ENCODE results near the gene ZC3H10.
"Not testable (repeated sequence)": the region's sequence is repeated elsewhere in the genome, so short reads cannot be mapped to it uniquely, and the experiment has no call there.

ZC3H10 gene, protein sequence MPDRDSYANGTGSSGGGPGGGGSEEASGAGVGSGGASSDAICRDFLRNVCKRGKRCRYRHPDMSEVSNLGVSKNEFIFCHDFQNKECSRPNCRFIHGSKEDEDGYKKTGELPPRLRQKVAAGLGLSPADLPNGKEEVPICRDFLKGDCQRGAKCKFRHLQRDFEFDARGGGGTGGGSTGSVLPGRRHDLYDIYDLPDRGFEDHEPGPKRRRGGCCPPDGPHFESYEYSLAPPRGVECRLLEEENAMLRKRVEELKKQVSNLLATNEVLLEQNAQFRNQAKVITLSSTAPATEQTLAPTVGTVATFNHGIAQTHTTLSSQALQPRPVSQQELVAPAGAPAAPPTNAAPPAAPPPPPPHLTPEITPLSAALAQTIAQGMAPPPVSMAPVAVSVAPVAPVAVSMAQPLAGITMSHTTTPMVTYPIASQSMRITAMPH

DNA sequence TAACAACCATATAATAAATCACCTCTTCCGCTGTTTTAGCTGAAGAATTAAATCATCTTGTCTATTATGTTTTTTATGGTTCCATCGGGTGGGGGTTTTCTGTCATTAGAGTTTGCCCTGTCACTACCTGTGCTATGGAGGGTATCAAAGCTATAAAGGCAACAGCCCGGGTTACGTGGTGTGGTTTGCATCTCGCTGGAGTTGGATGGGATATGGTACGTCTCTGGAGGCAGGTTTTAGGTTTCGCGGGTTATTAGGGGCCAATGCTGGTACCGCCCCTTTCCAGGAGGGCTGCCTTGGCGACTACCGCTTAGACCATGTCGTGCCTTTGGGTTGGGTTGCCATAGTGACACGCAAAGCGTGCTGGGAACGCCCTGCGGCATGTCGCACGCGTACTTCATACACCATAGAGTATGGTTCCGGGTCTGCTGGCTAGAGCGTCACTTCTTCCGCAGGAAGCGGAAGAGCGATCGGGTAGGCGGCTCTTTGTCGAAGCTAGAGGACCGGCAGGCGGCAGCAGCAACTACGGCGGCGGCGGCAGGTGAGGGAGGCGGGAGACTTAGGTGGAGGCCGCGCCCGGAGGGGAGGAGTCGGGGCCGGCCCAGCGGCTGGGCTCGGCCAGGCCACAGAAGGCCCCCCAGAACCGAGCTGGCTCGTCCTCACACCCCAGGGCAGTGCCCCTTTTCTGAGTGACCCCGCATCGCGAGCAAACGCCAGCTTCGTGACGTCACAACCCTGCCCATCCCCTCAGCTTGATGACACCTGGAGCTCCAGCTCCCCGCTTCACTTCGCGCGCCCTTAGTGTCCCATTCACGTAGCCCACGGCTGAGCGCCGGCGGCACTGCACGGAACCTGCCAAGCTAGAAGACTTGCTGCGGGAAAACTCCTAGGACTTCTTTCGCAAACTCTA, at the start of gene ZC3H10:
Gene ZC3H10 (plus strand): TSS at position 489 of the 910 bp plus-strand sequence. CDS start 2,297 bp downstream, outside the sequence.
- peak; percentile 93 for ATAC-seq
- peak within 1 kb of the TSS; percentile 97 to 100 for H3K27ac Mint-ChIP-seq
- peak within 1 kb of the TSS; percentile 93 to 98 for H3K4me3 Mint-ChIP-seq
- DNase-seq: peak; percentile 97 to 99
- H3K4me1 Mint-ChIP-seq: peaks cover 45% of the 10 kb centered on the region
- H3K9me3 Mint-ChIP-seq: no peaks in the 10 kb centered on the region
- no peaks in the 10 kb centered on the region for H3K27me3 Mint-ChIP-seq

- no peak for DNase-seq
- H3K4me3 Mint-ChIP-seq: no peak overlapping the region
- peaks cover 7% of the 10 kb centered on the region for H3K4me1 Mint-ChIP-seq
- H3K9me3 Mint-ChIP-seq: no peaks in the 10 kb centered on the region
- no peak overlapping the region for H3K27ac Mint-ChIP-seq
- no peaks in the 10 kb centered on the region for H3K27me3 Mint-ChIP-seq
- no peak for ATAC-seq
Measured at GRCh38 chr12:56071648-56072047, 46.4 kb upstream of the ZC3H10 start.

DNA sequence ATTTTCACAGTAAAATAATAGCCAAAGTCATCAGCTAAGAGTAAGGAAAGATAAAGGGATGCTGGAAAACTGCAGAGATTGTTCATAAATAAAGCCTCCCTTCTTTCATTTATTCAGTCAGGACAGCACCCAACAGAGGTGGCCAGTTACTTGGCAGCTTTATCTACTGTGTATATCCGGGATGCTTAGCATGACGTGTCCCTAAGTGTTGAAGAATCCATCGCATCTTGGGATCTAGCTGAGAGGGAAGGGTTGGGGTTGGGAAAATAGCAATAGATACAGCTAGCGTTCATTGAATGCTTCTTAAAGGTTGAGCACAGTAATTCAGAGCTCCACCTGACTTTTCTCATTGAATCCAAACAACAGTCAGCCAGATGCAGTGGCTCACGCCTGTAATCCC, 43.7 kb upstream of the ZC3H10 start:
- no peak overlapping the region for H3K27ac Mint-ChIP-seq
- H3K27me3 Mint-ChIP-seq: no peaks in the 10 kb centered on the region
- peaks cover 6% of the 10 kb centered on the region for H3K4me1 Mint-ChIP-seq
- ATAC-seq (no peak), DNase-seq (no peak)
- no peaks in the 10 kb centered on the region for H3K9me3 Mint-ChIP-seq
- no peak overlapping the region for H3K4me3 Mint-ChIP-seq

DNA sequence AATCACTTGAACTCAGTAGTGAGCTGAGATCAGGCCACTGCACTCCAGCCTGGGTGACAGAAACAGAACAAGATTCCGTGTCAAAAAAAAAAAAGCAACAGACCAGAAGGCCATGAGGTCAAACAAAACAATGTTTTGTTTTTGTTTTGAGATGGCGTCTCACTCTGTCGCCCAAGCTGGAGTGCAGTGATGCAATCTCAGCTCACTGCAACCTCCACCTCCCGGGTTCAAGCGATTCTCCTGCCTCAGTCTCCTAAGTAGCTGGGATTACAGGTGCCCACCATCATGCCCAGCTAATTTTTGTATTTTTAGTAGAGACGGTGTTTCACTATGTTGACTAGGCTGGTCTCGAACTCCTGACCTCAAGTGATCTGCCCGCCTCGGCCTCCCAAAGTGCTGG, 40.1 kb upstream of the ZC3H10 start:
- not testable (repeated sequence) for DNase-seq, H3K9me3 Mint-ChIP-seq, ATAC-seq, H3K4me3 Mint-ChIP-seq
- H3K27me3 Mint-ChIP-seq: peaks cover 25% of the 10 kb centered on the region
- peaks cover 26% of the 10 kb centered on the region for H3K4me1 Mint-ChIP-seq
- H3K27ac Mint-ChIP-seq: peak overlapping the region in 1 of 2 donors; percentile 27

DNA sequence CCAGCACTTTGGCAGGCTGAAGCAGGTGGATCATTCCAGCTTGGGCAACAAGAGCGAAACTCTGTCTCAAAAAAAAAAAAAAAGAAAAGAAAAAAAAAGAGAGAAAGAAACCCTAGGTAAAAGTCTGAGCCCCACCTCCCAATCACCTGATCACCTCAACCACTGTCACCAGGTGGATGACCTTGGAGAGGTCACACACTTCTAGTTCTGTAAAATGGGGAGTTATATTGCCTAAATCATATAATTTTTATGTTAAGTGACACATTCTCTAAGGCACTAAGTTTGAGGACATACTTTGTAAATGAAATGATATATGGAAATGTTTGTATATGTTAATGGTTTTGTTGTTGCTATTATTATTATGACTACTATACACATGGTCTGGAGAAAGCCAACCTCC, 39.6 kb upstream of the ZC3H10 start:
- no peak for DNase-seq
- peaks cover 26% of the 10 kb centered on the region for H3K4me1 Mint-ChIP-seq
- no peak for ATAC-seq
- H3K9me3 Mint-ChIP-seq: no peaks in the 10 kb centered on the region
- H3K4me3 Mint-ChIP-seq: peak overlapping the region; percentile 85 to 91
- no peak overlapping the region for H3K27ac Mint-ChIP-seq
- peaks cover 25% of the 10 kb centered on the region for H3K27me3 Mint-ChIP-seq

DNA sequence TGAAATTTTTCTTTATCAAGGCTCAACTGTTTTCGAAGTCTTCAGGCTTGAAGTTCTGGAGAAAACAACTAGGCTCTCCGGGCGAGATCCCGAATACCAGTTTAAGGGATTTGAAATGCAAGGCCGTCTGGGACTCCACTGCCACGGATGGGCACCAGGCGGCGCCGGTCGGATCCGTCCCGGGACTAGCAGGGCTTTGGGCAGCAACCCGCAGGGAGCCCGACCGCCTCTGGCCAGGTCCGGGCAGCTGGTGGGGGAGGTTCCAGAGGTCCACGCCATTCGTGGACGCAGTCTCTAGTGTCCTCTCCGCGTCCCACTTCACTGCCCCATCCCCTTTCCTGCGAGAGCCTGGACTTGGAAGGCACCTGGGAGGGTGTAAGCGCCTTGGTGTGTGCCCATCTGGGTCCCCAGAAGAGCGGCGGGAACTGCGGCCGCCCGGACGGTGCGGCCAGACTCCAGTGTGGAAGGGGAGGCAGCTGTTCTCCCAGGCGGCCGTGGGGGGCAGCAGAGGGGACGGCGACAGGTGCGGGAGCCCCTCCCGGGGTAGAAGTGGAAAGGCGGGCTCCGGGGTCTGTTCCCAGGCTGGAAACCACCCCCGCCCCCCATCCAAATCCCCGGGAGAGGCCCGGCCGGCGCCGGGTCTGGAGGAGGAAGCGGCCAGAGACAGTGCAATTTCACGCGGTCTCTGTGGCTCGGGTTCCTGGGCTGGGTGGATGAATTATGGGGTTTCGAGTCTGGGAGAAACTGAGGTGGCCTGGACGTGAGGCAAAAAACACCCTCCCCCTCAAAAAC, 38.9 kb upstream of the ZC3H10 start:
- peak overlapping the region; percentile 85 to 91 for H3K4me3 Mint-ChIP-seq
- H3K27ac Mint-ChIP-seq: no peak overlapping the region
- H3K4me1 Mint-ChIP-seq: peaks cover 26% of the 10 kb centered on the region
- H3K9me3 Mint-ChIP-seq: no peaks in the 10 kb centered on the region
- DNase-seq (peak; percentile 53 to 55), ATAC-seq (peak; percentile 71)
- peaks cover 25% of the 10 kb centered on the region for H3K27me3 Mint-ChIP-seq

DNA sequence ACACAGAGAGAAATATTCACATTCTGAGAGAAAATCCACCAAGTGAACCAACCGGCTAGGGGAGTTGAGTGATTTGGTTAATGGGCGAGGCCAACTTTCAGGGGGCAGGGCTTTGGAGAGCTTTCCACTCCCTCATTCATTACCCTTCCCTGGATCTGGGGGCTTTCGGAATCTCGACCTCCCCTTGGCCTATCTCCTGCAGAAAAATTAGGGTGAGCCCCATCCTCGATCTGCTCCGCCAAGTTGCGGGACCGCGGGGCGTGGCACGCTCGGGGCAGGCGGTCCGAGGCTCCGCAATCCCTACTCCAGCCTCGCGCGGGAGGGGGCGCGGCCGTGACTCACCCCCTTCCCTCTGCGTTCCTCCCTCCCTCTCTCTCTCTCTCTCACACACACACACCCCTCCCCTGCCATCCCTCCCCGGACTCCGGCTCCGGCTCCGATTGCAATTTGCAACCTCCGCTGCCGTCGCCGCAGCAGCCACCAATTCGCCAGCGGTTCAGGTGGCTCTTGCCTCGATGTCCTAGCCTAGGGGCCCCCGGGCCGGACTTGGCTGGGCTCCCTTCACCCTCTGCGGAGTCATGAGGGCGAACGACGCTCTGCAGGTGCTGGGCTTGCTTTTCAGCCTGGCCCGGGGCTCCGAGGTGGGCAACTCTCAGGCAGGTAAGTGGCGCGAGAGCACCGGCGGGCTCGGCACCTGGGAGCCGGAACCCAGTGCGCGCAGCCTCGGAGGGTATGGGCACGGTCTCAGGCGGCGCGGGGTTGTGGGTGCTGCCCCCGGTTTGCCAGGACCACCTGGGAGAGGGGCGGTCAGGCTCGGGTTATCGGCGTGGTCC, 38.1 kb upstream of the ZC3H10 start, which contains the start of gene ERBB3:
Gene ERBB3 (plus strand): TSS at position 443 of the 833 bp plus-strand sequence. CDS start 136 bp downstream, at position 579.
- Mint-ChIP-seq H3K4me3 (peak within 1 kb of the TSS; percentile 85 to 91), H3K27ac (no peak within 1 kb of the TSS), H3K4me1 (peaks cover 26% of the 10 kb centered on the region), H3K9me3 (no peaks in the 10 kb centered on the region), H3K27me3 (peaks cover 25% of the 10 kb centered on the region)
- ATAC-seq: peak; percentile 82
- peak; percentile 45 to 61 for DNase-seq

GRCh38 chr12:56080556-56081138, 37.4 kb upstream of the ZC3H10 start:
- no peak for ATAC-seq
- H3K4me3 Mint-ChIP-seq: peak overlapping the region; percentile 85 to 91

GRCh38 chr12:56081393-56082347, 36.4 kb upstream of the ZC3H10 start:
- Mint-ChIP-seq H3K9me3 (no peaks in the 10 kb centered on the region), H3K4me1 (peaks cover 26% of the 10 kb centered on the region), H3K4me3 (peak overlapping the region in 1 of 2 donors; percentile 91), H3K27ac (no peak overlapping the region), H3K27me3 (peaks cover 25% of the 10 kb centered on the region)
- ATAC-seq (no peak), DNase-seq (no peak)

More at GRCh38 chr12:56080556-56081138, 37.4 kb upstream of the ZC3H10 start:
- H3K27me3 Mint-ChIP-seq: peaks cover 25% of the 10 kb centered on the region
- peaks cover 26% of the 10 kb centered on the region for H3K4me1 Mint-ChIP-seq
- no peaks in the 10 kb centered on the region for H3K9me3 Mint-ChIP-seq
- DNase-seq: no peak
- H3K27ac Mint-ChIP-seq: no peak overlapping the region

- H3K4me1 Mint-ChIP-seq: peaks cover 26% of the 10 kb centered on the region
- H3K27ac Mint-ChIP-seq: no peak overlapping the region
- H3K27me3 Mint-ChIP-seq: peaks cover 25% of the 10 kb centered on the region
- DNase-seq (no peak), ATAC-seq (no peak)
- H3K9me3 Mint-ChIP-seq: no peaks in the 10 kb centered on the region
- H3K4me3 Mint-ChIP-seq: no peak overlapping the region
Measured at GRCh38 chr12:56082382-56082781, 35.7 kb upstream of the ZC3H10 start.

GRCh38 chr12:56082967-56083366, 35.1 kb upstream of the ZC3H10 start:
- Mint-ChIP-seq H3K4me1 (peaks cover 26% of the 10 kb centered on the region), H3K27me3 (peaks cover 25% of the 10 kb centered on the region), H3K27ac (no peak overlapping the region), H3K9me3 (no peaks in the 10 kb centered on the region), H3K4me3 (no peak overlapping the region)
- ATAC-seq (no peak), DNase-seq (no peak)

GRCh38 chr12:56084958-56085543, 33.0 kb upstream of the ZC3H10 start:
- peak; percentile 59 for ATAC-seq
- Mint-ChIP-seq H3K4me3 (no peak overlapping the region), H3K4me1 (peaks cover 14% of the 10 kb centered on the region), H3K9me3 (no peaks in the 10 kb centered on the region), H3K27ac (no peak overlapping the region), H3K27me3 (peaks cover 22% of the 10 kb centered on the region)
- DNase-seq: peak; percentile 17 to 44

DNA sequence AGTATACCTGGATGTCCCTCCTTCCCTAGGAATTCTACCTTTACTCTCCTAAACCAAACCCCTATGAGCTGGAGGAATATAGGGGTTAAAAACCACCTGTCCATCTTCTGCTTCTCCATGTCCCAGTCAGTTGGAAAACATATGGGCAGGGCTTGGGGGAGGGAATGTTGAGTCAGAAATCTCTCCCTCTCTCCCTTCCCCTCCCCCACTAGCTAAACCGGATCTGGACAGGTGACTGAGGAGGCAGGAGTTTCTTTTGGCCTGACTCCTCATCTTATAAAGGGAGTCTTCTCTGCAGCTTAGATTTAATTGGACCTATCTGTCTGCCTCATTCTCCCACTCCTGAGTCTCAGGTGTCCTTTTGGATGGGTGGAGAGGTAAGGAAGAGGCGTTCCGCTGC, 32.0 kb upstream of the ZC3H10 start:
- Mint-ChIP-seq H3K27ac (no peak overlapping the region), H3K4me3 (no peak overlapping the region), H3K27me3 (peaks cover 12% of the 10 kb centered on the region), H3K4me1 (peaks cover 3% of the 10 kb centered on the region), H3K9me3 (no peaks in the 10 kb centered on the region)
- ATAC-seq: no peak
- no peak for DNase-seq

Measured in stimulated activated naive CD8-positive, alpha-beta T cell treated with anti-CD3 and anti-CD28 coated beads, Interleukin-15, amount 100 ng/mL, for 72 hours (primary cell).